Osteocyte (in vitro differentiated cells): ENCODE results near the gene TNS1. TPM values are rescaled to one million over a fixed set of nuclear protein-coding genes. Genes with fewer than 3 reads are reported as not detected.
A peak's percentile ranks its signal among the peaks of the same experiment; 100 is the strongest.

Experiments used
- DNase-seq: peaks from one replicate; pipeline ENCODE4 v3.0.0; 2021; ENCODE audit warnings: mixed read lengths; ENCODE audit not compliant: unreplicated experiment; ENCODE audit errors: extremely low spot score
- H3K27ac Mint-ChIP-seq: one replicate; pipeline ENCODE4 v1.8.0; 2021; ENCODE audit warnings: mild to moderate bottlenecking, mixed read lengths; ENCODE audit not compliant: unreplicated experiment
- H3K27me3 Mint-ChIP-seq: one replicate; pipeline ENCODE4 v1.8.0; 2021; ENCODE audit warnings: mixed read lengths; ENCODE audit not compliant: unreplicated experiment
- H3K36me3 Mint-ChIP-seq: one replicate; pipeline ENCODE4 v1.8.0; 2021; ENCODE audit warnings: mixed read lengths; ENCODE audit not compliant: unreplicated experiment
- H3K4me1 Mint-ChIP-seq: one replicate; pipeline ENCODE4 v1.8.0; 2021; ENCODE audit warnings: mixed read lengths; ENCODE audit not compliant: unreplicated experiment
- H3K4me3 Mint-ChIP-seq: one replicate; pipeline ENCODE4 v1.8.0; 2021; ENCODE audit warnings: mild to moderate bottlenecking, moderate library complexity, mixed read lengths; ENCODE audit not compliant: unreplicated experiment
- H3K9me3 Mint-ChIP-seq: one replicate; pipeline ENCODE4 v1.8.0; 2021; ENCODE audit warnings: mixed read lengths; ENCODE audit not compliant: unreplicated experiment
- CTCF ChIP-seq: fragments of 200-600 bp; sonication (generic); IDR thresholded peaks from 2 replicates; pipeline ENCODE4 v1.5.0; 2021; ENCODE audit warnings: antibody characterized with exemption, mild to moderate bottlenecking, moderate library complexity
- total RNA-seq: library from RNA; stranded (reverse); gene quantifications from 2 replicates; pipeline ENCODE4 v1.2.1, GENCODE V29; 2021

Gene TNS1
- total RNA-seq, 1 donor from 2014 or later, result 80.8 TPM

- peak overlapping the region; percentile 97 for H3K27ac Mint-ChIP-seq
- no peak for DNase-seq
- no peak for TF ChIP-seq CTCF
- H3K9me3 Mint-ChIP-seq, result no peaks in the 10 kb centered on the region
- H3K27me3 Mint-ChIP-seq, result no peaks in the 10 kb centered on the region
- peaks cover 28% of the 10 kb centered on the region for H3K4me1 Mint-ChIP-seq
- peaks cover 26% of the 10 kb centered on the region for H3K36me3 Mint-ChIP-seq
- H3K4me3 Mint-ChIP-seq, result no peak overlapping the region
These were observed 165.3 kb downstream of the TNS1 start for GRCh38 chr2:217837530-217837929.

- H3K27me3 Mint-ChIP-seq, result no peaks in the 10 kb centered on the region
- H3K36me3 Mint-ChIP-seq, result peaks cover 29% of the 10 kb centered on the region
- no peaks in the 10 kb centered on the region for H3K9me3 Mint-ChIP-seq
- no peak for TF ChIP-seq CTCF
- H3K4me3 Mint-ChIP-seq, result no peak overlapping the region
- H3K4me1 Mint-ChIP-seq, result peaks cover 28% of the 10 kb centered on the region
- DNase-seq, result no peak
- H3K27ac Mint-ChIP-seq, result peak overlapping the region; percentile 97
These were observed 165.8 kb downstream of the TNS1 start for GRCh38 chr2:217836901-217837491.

- H3K4me1 Mint-ChIP-seq, result peaks cover 28% of the 10 kb centered on the region
- H3K27ac Mint-ChIP-seq, result peak overlapping the region; percentile 97
- peaks cover 29% of the 10 kb centered on the region for H3K36me3 Mint-ChIP-seq
- no peak overlapping the region for H3K4me3 Mint-ChIP-seq
- H3K9me3 Mint-ChIP-seq, result no peaks in the 10 kb centered on the region
- no peak for TF ChIP-seq CTCF
- H3K27me3 Mint-ChIP-seq, result no peaks in the 10 kb centered on the region
- no peak for DNase-seq
These were observed 166.6 kb downstream of the TNS1 start for GRCh38 chr2:217835931-217836891.

GRCh38 chr2:217834744-217835513 lies 167.9 kb downstream of the TNS1 start:
- H3K4me3 Mint-ChIP-seq, result no peak overlapping the region
- H3K9me3 Mint-ChIP-seq, result no peaks in the 10 kb centered on the region
- H3K27me3 Mint-ChIP-seq, result no peaks in the 10 kb centered on the region
- H3K27ac Mint-ChIP-seq, result peak overlapping the region; percentile 97
- no peak for TF ChIP-seq CTCF
- H3K4me1 Mint-ChIP-seq, result peaks cover 28% of the 10 kb centered on the region
- H3K36me3 Mint-ChIP-seq, result peaks cover 31% of the 10 kb centered on the region
- no peak for DNase-seq
